Measurements from ENCODE around the gene UFSP1. TPM values are rescaled to one million over a fixed set of nuclear protein-coding genes. Genes with fewer than 3 reads are reported as not detected.

The UFSP1 gene
- total and polyA plus RNA-seq, 11 donors: 1.0 to 3.4 (median 1.8) TPM

GRCh38 chr7:100847360-100847759 is 42.2 kb downstream of the UFSP1 start:
- H3K27me3 ChIP-seq: no peaks in the 10 kb centered on the region
- DNase-seq (no peak), ATAC-seq (no peak)
- H3K4me1 ChIP-seq: peaks cover 0 to 10% (median 7%) of the 10 kb centered on the region in 12 donors
- no peak overlapping the region for H3K4me3 ChIP-seq
- H3K36me3 ChIP-seq: no peaks in the 10 kb centered on the region
- no peak overlapping the region for H3K27ac ChIP-seq
- TF ChIP-seq, protein P1, sequence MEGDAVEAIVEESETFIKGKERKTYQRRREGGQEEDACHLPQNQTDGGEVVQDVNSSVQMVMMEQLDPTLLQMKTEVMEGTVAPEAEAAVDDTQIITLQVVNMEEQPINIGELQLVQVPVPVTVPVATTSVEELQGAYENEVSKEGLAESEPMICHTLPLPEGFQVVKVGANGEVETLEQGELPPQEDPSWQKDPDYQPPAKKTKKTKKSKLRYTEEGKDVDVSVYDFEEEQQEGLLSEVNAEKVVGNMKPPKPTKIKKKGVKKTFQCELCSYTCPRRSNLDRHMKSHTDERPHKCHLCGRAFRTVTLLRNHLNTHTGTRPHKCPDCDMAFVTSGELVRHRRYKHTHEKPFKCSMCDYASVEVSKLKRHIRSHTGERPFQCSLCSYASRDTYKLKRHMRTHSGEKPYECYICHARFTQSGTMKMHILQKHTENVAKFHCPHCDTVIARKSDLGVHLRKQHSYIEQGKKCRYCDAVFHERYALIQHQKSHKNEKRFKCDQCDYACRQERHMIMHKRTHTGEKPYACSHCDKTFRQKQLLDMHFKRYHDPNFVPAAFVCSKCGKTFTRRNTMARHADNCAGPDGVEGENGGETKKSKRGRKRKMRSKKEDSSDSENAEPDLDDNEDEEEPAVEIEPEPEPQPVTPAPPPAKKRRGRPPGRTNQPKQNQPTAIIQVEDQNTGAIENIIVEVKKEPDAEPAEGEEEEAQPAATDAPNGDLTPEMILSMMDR (IDR thresholded peaks at IDR 0.05): no peak
- TF ChIP-seq POLR2A (IDR thresholded peaks at IDR 0.05): no peak
- intact Hi-C loops (cut with DNase I): loop anchor here in 1 of 10 donors (5.0 kb wide), 1 partner anchor 130 kb away; no protein-coding TSS in a partner anchor
- no peaks in the 10 kb centered on the region for H3K9me3 ChIP-seq
- 89 to 99% (median 98%) methylated on average over 4 of the region's 4 CpGs for WGBS, 4 donors

- 73 to 80% (median 75%) methylated on average over 8 of the region's 8 CpGs for WGBS, 4 donors
- ATAC-seq (no peak), DNase-seq (peak in 1 of 5 donors; percentile 1)
- intact Hi-C loops (cut with DNase I): no loop called here
- Histone ChIP-seq H3K27me3 (no peaks in the 10 kb centered on the region), H3K4me1 (peaks cover 0 to 20% (median 8%) of the 10 kb centered on the region in 12 donors), H3K9me3 (no peaks in the 10 kb centered on the region), H3K4me3 (no peak overlapping the region), H3K27ac (no peak overlapping the region), H3K36me3 (no peaks in the 10 kb centered on the region)
- TF ChIP-seq, protein P1 (IDR thresholded peaks at IDR 0.05): no peak
- no peak for TF ChIP-seq POLR2A (IDR thresholded peaks at IDR 0.05)
Observed at GRCh38 chr7:100840470-100841100, 48.9 kb downstream of the UFSP1 start.

GRCh38 chr7:100839361-100839760 is 50.2 kb downstream of the UFSP1 start:
- H3K27ac ChIP-seq: no peak overlapping the region
- no peaks in the 10 kb centered on the region for H3K36me3 ChIP-seq
- H3K9me3 ChIP-seq: no peaks in the 10 kb centered on the region
- no peaks in the 10 kb centered on the region for H3K27me3 ChIP-seq
- peaks cover 0 to 24% (median 8%) of the 10 kb centered on the region in 12 donors for H3K4me1 ChIP-seq
- no peak for TF ChIP-seq POLR2A (IDR thresholded peaks at IDR 0.05)
- TF ChIP-seq, protein P1 (IDR thresholded peaks at IDR 0.05): no peak
- ATAC-seq (no peak), DNase-seq (peak in 1 of 5 donors; percentile 29)
- H3K4me3 ChIP-seq: no peak overlapping the region
- intact Hi-C loops (cut with DNase I): loop anchor here in 3 of 10 donors (5.0 kb wide), 1 partner anchor 37 kb away; no protein-coding TSS in a partner anchor
- 95 to 96% (median 96%) methylated on average over 18 of the region's 18 CpGs for WGBS, 4 donors

Small RNAs within 50 kb of the gene (microRNA-seq; reads per million reads assigned to microRNA genes)
- gene MIR6875: 0 to 0.26 (median 0.10) reads per million in 4 donors

Other genes with a start within 250 kb of the UFSP1 start
- gene TFR2, start 248.2 kb downstream of the UFSP1 start, total RNA-seq: under 1 TPM in 4 of 9 donors, not detected in 5; 0.15 to 0.59 (median 0.45) TPM
- gene TFR2, start 248.2 kb downstream of the UFSP1 start, polyA plus RNA-seq: under 1 TPM; 0.08 to 0.37 TPM
- not detected for gene ACTL6B, start 233.3 kb downstream of the UFSP1 start, total RNA-seq
- gene ACTL6B, start 233.3 kb downstream of the UFSP1 start, polyA plus RNA-seq: not detected
- gene GNB2, start 216.0 kb downstream of the UFSP1 start, total RNA-seq: 100 to 1,000 TPM in 7 of 9 donors, 10 to 100 TPM in 2; 94.8 to 188 (median 122) TPM
- 100 to 1,000 TPM in 1 of 2 donors, 10 to 100 TPM in 1; 48.0 to 199 TPM for gene GNB2, start 216.0 kb downstream of the UFSP1 start, polyA plus RNA-seq
- gene GIGYF1, start 195.5 kb downstream of the UFSP1 start, total RNA-seq: 10 to 100 TPM; 14.1 to 31.7 (median 23.2) TPM
- 10 to 100 TPM; 12.9 to 23.8 TPM for gene GIGYF1, start 195.5 kb downstream of the UFSP1 start, polyA plus RNA-seq
- 10 to 100 TPM; 24.1 to 41.3 (median 28.9) TPM for gene POP7, start 183.6 kb downstream of the UFSP1 start, total RNA-seq
- 10 to 100 TPM; 42.1 to 62.4 TPM for gene POP7, start 183.6 kb downstream of the UFSP1 start, polyA plus RNA-seq
- not detected for gene EPO, start 169.2 kb downstream of the UFSP1 start, total RNA-seq
- not detected for gene EPO, start 169.2 kb downstream of the UFSP1 start, polyA plus RNA-seq
- gene ZAN, start 156.1 kb downstream of the UFSP1 start, total RNA-seq: not detected
- gene ZAN, start 156.1 kb downstream of the UFSP1 start, polyA plus RNA-seq: not detected
- gene EPHB4, start 62.2 kb downstream of the UFSP1 start, total RNA-seq: 10 to 100 TPM; 18.0 to 76.2 (median 21.4) TPM
- 10 to 100 TPM; 10.7 to 35.2 TPM for gene EPHB4, start 62.2 kb downstream of the UFSP1 start, polyA plus RNA-seq
- 10 to 100 TPM in 1 of 9 donors, 1 to 10 TPM in 8; 4.6 to 23.6 (median 7.0) TPM for gene SLC12A9, start 37.0 kb downstream of the UFSP1 start, total RNA-seq
- gene SLC12A9, start 37.0 kb downstream of the UFSP1 start, polyA plus RNA-seq: 10 to 100 TPM in 1 of 2 donors, 1 to 10 TPM in 1; 6.4 to 10.5 TPM
- 10 to 100 TPM in 8 of 9 donors, 1 to 10 TPM in 1; 9.2 to 37.3 (median 17.1) TPM for gene TRIP6, start 22.3 kb downstream of the UFSP1 start, total RNA-seq
- gene TRIP6, start 22.3 kb downstream of the UFSP1 start, polyA plus RNA-seq: 10 to 100 TPM; 10.6 to 23.1 TPM
- gene SRRT, start 14.6 kb downstream of the UFSP1 start, total RNA-seq: 10 to 100 TPM; 31.0 to 62.2 (median 49.5) TPM
- gene SRRT, start 14.6 kb downstream of the UFSP1 start, polyA plus RNA-seq: 10 to 100 TPM; 38.0 to 49.7 TPM
- 1 to 10 TPM in 4 of 9 donors, under 1 TPM in 5; 0.44 to 2.1 (median 0.78) TPM for gene ACHE, start 6.2 kb upstream of the UFSP1 start, total RNA-seq
- under 1 TPM; 0.58 to 0.69 TPM for gene ACHE, start 6.2 kb upstream of the UFSP1 start, polyA plus RNA-seq
- 1 to 10 TPM in 3 of 9 donors, under 1 TPM in 6; 0.16 to 1.4 (median 0.45) TPM for gene MUC3A, start 59.8 kb upstream of the UFSP1 start, total RNA-seq
- gene MUC3A, start 59.8 kb upstream of the UFSP1 start, polyA plus RNA-seq: 1 to 10 TPM in 1 of 2 donors, under 1 TPM in 1; 0.25 to 1.8 TPM
- under 1 TPM in 2 of 9 donors, not detected in 7; 0.02 TPM for gene MUC12, start 79.8 kb upstream of the UFSP1 start, total RNA-seq
- gene MUC12, start 79.8 kb upstream of the UFSP1 start, polyA plus RNA-seq: under 1 TPM; 0.19 to 0.23 TPM
- gene MUC17, start 130.4 kb upstream of the UFSP1 start, total RNA-seq: not detected
- not detected for gene MUC17, start 130.4 kb upstream of the UFSP1 start, polyA plus RNA-seq
- 10 to 100 TPM in 8 of 9 donors, 1 to 10 TPM in 1; 7.9 to 37.4 (median 14.7) TPM for gene TRIM56, start 195.8 kb upstream of the UFSP1 start, total RNA-seq
- gene TRIM56, start 195.8 kb upstream of the UFSP1 start, polyA plus RNA-seq: 10 to 100 TPM; 10.7 to 12.7 TPM
- 100 to 1,000 TPM in 1 of 9 donors, 10 to 100 TPM in 4, 1 to 10 TPM in 4; 1.3 to 153 (median 13.9) TPM for gene SERPINE1, start 237.4 kb upstream of the UFSP1 start, total RNA-seq
- 100 to 1,000 TPM in 1 of 2 donors, 1 to 10 TPM in 1; 3.4 to 595 TPM for gene SERPINE1, start 237.4 kb upstream of the UFSP1 start, polyA plus RNA-seq